Measurements from ENCODE around the gene RNASE11. TPM values are rescaled to one million over a fixed set of nuclear protein-coding genes. Genes with fewer than 3 reads are reported as not detected.
"Not testable (repeated sequence)": the region's sequence is repeated elsewhere in the genome, so short reads cannot be mapped to it uniquely, and the experiment has no call there.

The RNASE11 gene
- total RNA-seq, 2 donors from 2014 or later, result not detected

- intact Hi-C loops (cut with DNase I), result loop anchor here (10.0 kb wide), 2 partner anchors 127 to 277 kb away; no protein-coding TSS in a partner anchor
- DNase-seq, result no peak
- ATAC-seq, result no peak
Measured at GRCh38 chr14:20601522-20601921, 13.7 kb upstream of the RNASE11 start.

GRCh38 chr14:20597108-20597507, 9.3 kb upstream of the RNASE11 start:
- DNase-seq (no peak), ATAC-seq (no peak)
- intact Hi-C loops (cut with DNase I), result no loop called here

- DNase-seq; ATAC-seq; intact Hi-C loops (cut with DNase I): not testable (repeated sequence)
Measured at GRCh38 chr14:20595726-20596125, 7.9 kb upstream of the RNASE11 start.

GRCh38 chr14:20592574-20592973, 4.8 kb upstream of the RNASE11 start:
- no peak for DNase-seq
- no peak for ATAC-seq
- intact Hi-C loops (cut with DNase I), result no loop called here

- DNase-seq (no peak), ATAC-seq (no peak)
- intact Hi-C loops (cut with DNase I), result no loop called here
Measured at GRCh38 chr14:20591235-20591634, 3.4 kb upstream of the RNASE11 start, which contains the start of gene RNASE12. RNASE12 (minus strand) TSS chr14:20591376; CDS start chr14:20590723, 653 bp downstream.

- intact Hi-C loops (cut with DNase I), result no loop called here
- no peak for ATAC-seq
- no peak for DNase-seq
Measured at GRCh38 chr14:20583908-20584307, 3.9 kb downstream of the RNASE11 start.

GRCh38 chr14:20583142-20583541, 4.7 kb downstream of the RNASE11 start:
- ATAC-seq (no peak), DNase-seq (no peak)
- intact Hi-C loops (cut with DNase I), result no loop called here

GRCh38 chr14:20580242-20580641, 7.6 kb downstream of the RNASE11 start:
- ATAC-seq (no peak), DNase-seq (no peak)
- intact Hi-C loops (cut with DNase I), result no loop called here

- ATAC-seq, result no peak
- intact Hi-C loops (cut with DNase I), result no loop called here
- no peak for DNase-seq
Measured at GRCh38 chr14:20578784-20579502, 8.9 kb downstream of the RNASE11 start.

GRCh38 chr14:20578325-20578724, 9.5 kb downstream of the RNASE11 start:
- intact Hi-C loops (cut with DNase I), result no loop called here
- ATAC-seq, result no peak
- DNase-seq, result no peak

GRCh38 chr14:20572382-20572990, 15.3 kb downstream of the RNASE11 start:
- DNase-seq; ATAC-seq; intact Hi-C loops (cut with DNase I): not testable (repeated sequence)

GRCh38 chr14:20570720-20571119, 17.1 kb downstream of the RNASE11 start:
- intact Hi-C loops (cut with DNase I); DNase-seq; ATAC-seq: not testable (repeated sequence)

GRCh38 chr14:20569865-20570264, 17.9 kb downstream of the RNASE11 start:
- ATAC-seq; intact Hi-C loops (cut with DNase I); DNase-seq: not testable (repeated sequence)

GRCh38 chr14:20569066-20569465, 18.7 kb downstream of the RNASE11 start:
- DNase-seq (no peak), ATAC-seq (no peak)
- intact Hi-C loops (cut with DNase I), result no loop called here

GRCh38 chr14:20568393-20568792, 19.4 kb downstream of the RNASE11 start:
- DNase-seq, result no peak
- intact Hi-C loops (cut with DNase I), result no loop called here
- ATAC-seq, result no peak

GRCh38 chr14:20567199-20567598, 20.6 kb downstream of the RNASE11 start:
- DNase-seq; ATAC-seq; intact Hi-C loops (cut with DNase I): not testable (repeated sequence)

GRCh38 chr14:20564501-20564997, 23.3 kb downstream of the RNASE11 start:
- intact Hi-C loops (cut with DNase I), result no loop called here

GRCh38 chr14:20563971-20564370, 23.8 kb downstream of the RNASE11 start:
- intact Hi-C loops (cut with DNase I), result no loop called here
- ATAC-seq, result no peak
- no peak for DNase-seq

More at GRCh38 chr14:20564501-20564997, 23.3 kb downstream of the RNASE11 start:
- ATAC-seq, result no peak
- no peak for DNase-seq

GRCh38 chr14:20560961-20561360, 26.8 kb downstream of the RNASE11 start, which contains the start of gene RNASE9:
RNASE9 (minus strand) TSS chr14:20561047.
- intact Hi-C loops (cut with DNase I), result no loop called here
- no peak for ATAC-seq

GRCh38 chr14:20559461-20559904, 28.3 kb downstream of the RNASE11 start:
- intact Hi-C loops (cut with DNase I), result no loop called here
- ATAC-seq (no peak), DNase-seq (no peak)

More at GRCh38 chr14:20560961-20561360, 26.8 kb downstream of the RNASE11 start, which contains the start of gene RNASE9:
- DNase-seq, result no peak

All from left cardiac atrium (tissue), 4 donors.